ENCODE data around the gene NAA16. TPM values are rescaled to one million over a fixed set of nuclear protein-coding genes. Genes with fewer than 3 reads are reported as not detected.

Gene NAA16
- total and polyA plus RNA-seq, 9 of the 15 experiments (the other 6 are each of a cell fraction or from before 2014, with no cell fraction given): 3.7 to 18.2 (median 12.0) TPM

DNA sequence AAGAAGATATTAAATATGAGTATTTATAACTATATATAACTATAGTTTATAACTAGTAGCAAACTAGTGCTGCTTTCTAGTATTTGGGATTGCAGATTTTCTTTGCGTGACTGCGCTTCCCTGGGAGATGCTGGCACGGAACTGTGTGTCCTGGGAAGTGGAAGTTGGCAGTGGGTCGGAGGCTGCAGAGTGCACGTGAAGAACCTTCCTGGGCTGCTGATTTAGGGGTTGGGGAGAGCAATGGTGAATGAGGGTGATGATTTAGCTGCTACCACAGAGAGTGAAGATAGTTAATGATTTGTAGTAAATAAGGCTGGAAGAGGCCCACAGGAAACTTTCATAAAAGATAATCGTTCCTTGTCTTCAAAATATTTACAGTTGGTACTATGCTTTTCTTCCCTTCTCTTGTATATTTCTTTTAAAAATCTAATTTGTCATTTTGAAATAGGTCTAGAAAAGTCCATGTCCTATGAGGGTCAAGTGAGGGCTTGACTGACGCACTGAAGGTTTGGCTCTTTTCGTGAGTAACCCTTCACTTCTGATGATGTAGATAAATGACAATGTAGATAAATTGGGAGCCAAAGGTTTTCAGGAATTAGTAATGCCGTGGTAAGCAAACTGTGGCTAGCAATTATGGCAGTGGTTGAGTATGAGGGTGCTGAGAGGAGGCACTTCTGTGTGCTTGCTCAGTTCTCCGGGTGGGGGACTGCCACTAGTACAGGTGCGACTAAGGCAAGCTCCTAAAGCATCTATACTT lies 3.0 kb upstream of the NAA16 start:
- FAIRE-seq (no peak), DNase-seq (ENCODE audit: extremely low read depth in 1 of 4, low spot score in 3 of 4) (no peak), ATAC-seq (no peak)
- Histone ChIP-seq H3K27me3 (ENCODE audit: control insufficient read depth in 2 of 2, insufficient read depth in 2 of 2, low read length in 2 of 2) (no peaks in the 10 kb centered on the region), H2AFZ (ENCODE audit: low read depth, low read length) (no peak overlapping the region), H4K20me1 (replicated peaks; ENCODE audit: control insufficient read depth, insufficient read depth, low read length) (no peaks in the 10 kb centered on the region), H3K9me1 (ENCODE audit: control insufficient read depth, insufficient read depth, low read length) (no peaks in the 10 kb centered on the region), H3K36me3 (ENCODE audit: control insufficient read depth, insufficient read depth, low read length) (no peaks in the 10 kb centered on the region), H3K4me3 (no peak overlapping the region), H3K4me2 (ENCODE audit: insufficient read depth, low read length) (no peak overlapping the region), H3K9me3 (replicated peaks; ENCODE audit: control insufficient read depth, insufficient read depth, low read depth, low read length) (no peaks in the 10 kb centered on the region), H3K4me1 (replicated peaks in 1 of 2; ENCODE audit: control insufficient read depth in 2 of 2, insufficient read depth in 2 of 2, low read length in 2 of 2) (peaks cover under 1 to 10% of the 10 kb centered on the region in 2 experiments; a peak in 3 of 5 replicates), H3K79me2 (ENCODE audit: control insufficient read depth, insufficient read depth, low read length) (peaks cover 22% of the 10 kb centered on the region), H3K9ac (ENCODE audit: insufficient read depth in 1 of 2, low read depth in 2 of 2, low read length in 2 of 2) (no peak overlapping the region), H3K27ac (ENCODE audit: extremely low read depth, low read depth, low read length) (no peak overlapping the region)
- ChIA-PET CTCF (ENCODE audit: low intra/inter-chr PET ratio) (no interaction called here), POLR2A (interaction anchor here (0.6 kb wide), 2 partner anchors 60 to 363 kb away, joined by 3 read pairs; no protein-coding TSS in a partner anchor)
- intact Hi-C loops (cut with micrococcal nuclease): no loop called here
- no TSS peak for BruUV-seq (replicated peaks)
- TF ChIP-seq, protein P1, sequence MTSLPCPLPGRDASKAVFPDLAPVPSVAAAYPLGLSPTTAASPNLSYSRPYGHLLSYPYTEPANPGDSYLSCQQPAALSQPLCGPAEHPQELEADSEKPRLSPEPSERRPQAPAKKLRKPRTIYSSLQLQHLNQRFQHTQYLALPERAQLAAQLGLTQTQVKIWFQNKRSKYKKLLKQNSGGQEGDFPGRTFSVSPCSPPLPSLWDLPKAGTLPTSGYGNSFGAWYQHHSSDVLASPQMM (CRISPR knock-in tag; IDR thresholded peaks at IDR 0.05): no peak
- TF ChIP-seq ZBTB1 (CRISPR knock-in tag; IDR thresholded peaks at IDR 0.05; ENCODE audit: borderline replicate concordance, low read depth) (no peak), ILF3 (IDR thresholded peaks at IDR 0.05; ENCODE audit: borderline replicate concordance) (no peak), ZNF3 (CRISPR knock-in tag; IDR thresholded peaks at IDR 0.05) (no peak), ZFX (CRISPR knock-in tag; IDR thresholded peaks at IDR 0.05) (no peak), ARID2 (IDR thresholded peaks at IDR 0.05) (no peak), MCM2 (IDR thresholded peaks at IDR 0.05; ENCODE audit: low read depth) (no peak), TBL1XR1 (IDR thresholded peaks at IDR 0.05; ENCODE audit: low read length in 2 of 2) (no peak), RBM17 (IDR thresholded peaks at IDR 0.05; ENCODE audit: borderline replicate concordance, low read depth, low read length) (no peak), ZNF584 (CRISPR knock-in tag; IDR thresholded peaks at IDR 0.05; ENCODE audit: low read depth) (no peak), ZNF668 (CRISPR knock-in tag; IDR thresholded peaks at IDR 0.05) (no peak)
- TF ChIP-seq, protein P2, sequence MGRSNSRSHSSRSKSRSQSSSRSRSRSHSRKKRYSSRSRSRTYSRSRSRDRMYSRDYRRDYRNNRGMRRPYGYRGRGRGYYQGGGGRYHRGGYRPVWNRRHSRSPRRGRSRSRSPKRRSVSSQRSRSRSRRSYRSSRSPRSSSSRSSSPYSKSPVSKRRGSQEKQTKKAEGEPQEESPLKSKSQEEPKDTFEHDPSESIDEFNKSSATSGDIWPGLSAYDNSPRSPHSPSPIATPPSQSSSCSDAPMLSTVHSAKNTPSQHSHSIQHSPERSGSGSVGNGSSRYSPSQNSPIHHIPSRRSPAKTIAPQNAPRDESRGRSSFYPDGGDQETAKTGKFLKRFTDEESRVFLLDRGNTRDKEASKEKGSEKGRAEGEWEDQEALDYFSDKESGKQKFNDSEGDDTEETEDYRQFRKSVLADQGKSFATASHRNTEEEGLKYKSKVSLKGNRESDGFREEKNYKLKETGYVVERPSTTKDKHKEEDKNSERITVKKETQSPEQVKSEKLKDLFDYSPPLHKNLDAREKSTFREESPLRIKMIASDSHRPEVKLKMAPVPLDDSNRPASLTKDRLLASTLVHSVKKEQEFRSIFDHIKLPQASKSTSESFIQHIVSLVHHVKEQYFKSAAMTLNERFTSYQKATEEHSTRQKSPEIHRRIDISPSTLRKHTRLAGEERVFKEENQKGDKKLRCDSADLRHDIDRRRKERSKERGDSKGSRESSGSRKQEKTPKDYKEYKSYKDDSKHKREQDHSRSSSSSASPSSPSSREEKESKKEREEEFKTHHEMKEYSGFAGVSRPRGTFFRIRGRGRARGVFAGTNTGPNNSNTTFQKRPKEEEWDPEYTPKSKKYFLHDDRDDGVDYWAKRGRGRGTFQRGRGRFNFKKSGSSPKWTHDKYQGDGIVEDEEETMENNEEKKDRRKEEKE (IDR thresholded peaks at IDR 0.05; ENCODE audit: borderline replicate concordance in 1 of 2, control insufficient read depth in 1 of 2, low read depth in 2 of 2, low read length in 1 of 2): no peak
- in situ Hi-C loops (cut with MboI): no loop called here
- WGBS (ENCODE audit: insufficient coverage, low coverage, missing lambda C conversion rate): 65% methylated on average over 10 of the region's 11 CpGs
